OCI-LY3 (cell line): ENCODE results near the gene SAFB2.

ENCODE experiments used
- H2AFZ ChIP-seq: fragments of 200-600, 300-600 bp; shearing (Covaris generic); 2 replicates; pipeline ENCODE4 v1.6.0; 2014; ENCODE audit warnings: antibody characterized with exemption, low read depth, low read length
- H3K27ac ChIP-seq: fragments of 200-600, 300-600 bp; sonication (generic); 2 replicates; pipeline ENCODE4 v1.5.1; 2014; ENCODE audit warnings: mild to moderate bottlenecking, low read length, moderate library complexity, mixed read lengths
- H3K27me3 ChIP-seq: fragments of 200-600, 300-600 bp; sonication (generic); 2 replicates; pipeline ENCODE4 v1.6.1; 2014; ENCODE audit warnings: low read depth, low read length, mixed read lengths
- H3K36me3 ChIP-seq: fragments of 200-600, 300-600 bp; sonication (generic); replicated peaks from 2 replicates; pipeline ENCODE3; 2014; ENCODE audit warnings: low read depth, low read length, mixed read lengths
- H3K4me1 ChIP-seq: fragments of 300-600, 200-600 bp; sonication (generic); 2 replicates; pipeline ENCODE4 v1.6.1; 2014; ENCODE audit warnings: low read length, mixed read lengths
- H3K4me2 ChIP-seq: fragments of 200-600, 300-600 bp; sonication (generic); 2 replicates; pipeline ENCODE4 v1.6.1; 2014; ENCODE audit warnings: low read length, mixed read lengths
- H3K4me3 ChIP-seq: fragments of 300-600, 200-600 bp; sonication (generic); 2 replicates; pipeline ENCODE4 v1.5.1; 2014; ENCODE audit warnings: antibody characterized with exemption, mild to moderate bottlenecking, low read length, moderate library complexity
- H3K79me2 ChIP-seq: fragments of 300-600, 200-600 bp; shearing (Covaris generic); 2 replicates; pipeline ENCODE4 v1.6.1; 2014; ENCODE audit warnings: mild to moderate bottlenecking, low read length, mixed read lengths
- H3K9ac ChIP-seq: fragments of 300-600, 200-600 bp; shearing (Covaris generic); 2 replicates; pipeline ENCODE4 v1.6.0; 2014; ENCODE audit warnings: mild to moderate bottlenecking, low read length, moderate library complexity
- H3K9me3 ChIP-seq: fragments of 200-600, 300-600 bp; shearing (Covaris generic); 2 replicates; pipeline ENCODE4 v1.6.1; 2014; ENCODE audit warnings: low read length, mixed read lengths; ENCODE audit not compliant: insufficient read depth
- H4K20me1 ChIP-seq: fragments of 200-600, 300-600 bp; sonication (generic); 2 replicates; pipeline ENCODE4 v1.6.1; 2016; ENCODE audit warnings: low read length, mixed read lengths; ENCODE audit not compliant: insufficient read depth
- EZH2phosphoT487 ChIP-seq: fragments of 200-600 bp; shearing (Covaris generic); IDR thresholded peaks from 2 replicates; pipeline ENCODE4 v1.6.1; 2018; ENCODE audit warnings: antibody characterized with exemption, mixed run types, low read depth
- TF ChIP-seq, protein P1 (sequence below): fragments of 200-600, 300-600 bp; sonication (generic); IDR thresholded peaks from 2 replicates; pipeline ENCODE4 v1.5.1; 2014; ENCODE audit warnings: antibody characterized with exemption, low read length, low read depth

SAFB2 gene

DNA sequence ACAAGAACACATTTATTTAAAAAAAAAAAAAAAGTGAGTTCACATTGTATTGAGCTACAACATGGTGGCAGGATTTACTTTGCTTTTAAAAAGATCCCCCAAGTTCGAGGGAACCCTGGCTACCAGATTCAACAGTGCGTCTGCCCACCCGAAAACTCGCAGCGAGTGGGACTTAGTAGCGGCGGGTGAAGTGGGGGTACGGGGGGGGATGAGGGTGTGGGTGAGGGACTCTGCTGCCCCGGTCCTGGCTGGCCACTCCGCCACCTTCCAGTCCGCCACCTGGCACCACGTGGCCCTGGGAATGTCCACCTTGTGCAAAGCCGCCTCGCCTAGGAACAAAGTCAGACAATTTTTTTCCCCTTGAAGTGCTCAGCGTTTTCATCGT lies 35.5 kb downstream of the SAFB2 start:
- Histone ChIP-seq H3K9ac (no peak overlapping the region), H4K20me1 (peaks cover 12% of the 10 kb centered on the region; the same call in 1 of the 2 replicates)

DNA sequence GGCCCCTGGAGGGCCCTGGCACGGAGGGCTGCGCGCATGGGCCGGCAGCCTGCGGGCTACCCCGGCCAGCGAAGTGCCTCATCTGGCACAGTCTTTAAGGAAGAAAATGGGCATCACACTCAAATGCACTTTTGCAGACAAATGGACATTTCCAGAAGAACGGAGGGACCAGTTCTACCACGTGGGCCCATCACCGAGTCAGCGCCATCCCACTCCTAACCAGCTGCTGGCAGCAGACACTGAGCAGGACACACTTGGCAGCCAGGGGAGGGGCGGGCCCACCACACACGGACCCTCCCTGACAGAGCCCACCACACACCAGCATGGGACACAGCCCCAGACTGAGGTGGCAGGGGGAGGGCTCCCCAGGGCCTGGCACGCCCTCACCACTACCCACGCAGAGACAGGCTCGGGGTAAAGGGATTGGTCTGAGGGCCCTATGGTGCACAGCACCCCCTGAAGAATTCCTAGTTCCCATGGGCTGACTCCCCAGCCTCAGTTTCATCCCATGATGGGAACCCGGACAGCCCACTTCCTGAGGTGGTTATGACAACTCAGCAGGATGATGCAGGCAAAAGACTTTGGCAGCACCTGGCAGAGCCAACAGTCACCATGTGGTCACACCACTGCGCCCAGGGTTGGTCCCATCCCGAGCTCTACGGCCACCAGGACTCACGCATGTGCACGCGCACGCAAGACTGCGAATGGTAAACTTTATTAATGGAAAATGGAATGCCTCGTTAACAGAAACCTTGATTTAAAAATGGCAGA lies 36.1 kb downstream of the SAFB2 start:
- H3K9ac ChIP-seq, result no peak overlapping the region
- H3K27me3 ChIP-seq, result no peaks in the 10 kb centered on the region
- H3K79me2 ChIP-seq, result no peaks in the 10 kb centered on the region
- peaks cover 12% of the 10 kb centered on the region; the same call in 1 of the 2 replicates for H4K20me1 ChIP-seq
- H3K4me2 ChIP-seq, result no peak overlapping the region
- H3K9me3 ChIP-seq, result no peaks in the 10 kb centered on the region
- peaks cover 50% of the 10 kb centered on the region for H3K36me3 ChIP-seq
- TF ChIP-seq, protein P1, sequence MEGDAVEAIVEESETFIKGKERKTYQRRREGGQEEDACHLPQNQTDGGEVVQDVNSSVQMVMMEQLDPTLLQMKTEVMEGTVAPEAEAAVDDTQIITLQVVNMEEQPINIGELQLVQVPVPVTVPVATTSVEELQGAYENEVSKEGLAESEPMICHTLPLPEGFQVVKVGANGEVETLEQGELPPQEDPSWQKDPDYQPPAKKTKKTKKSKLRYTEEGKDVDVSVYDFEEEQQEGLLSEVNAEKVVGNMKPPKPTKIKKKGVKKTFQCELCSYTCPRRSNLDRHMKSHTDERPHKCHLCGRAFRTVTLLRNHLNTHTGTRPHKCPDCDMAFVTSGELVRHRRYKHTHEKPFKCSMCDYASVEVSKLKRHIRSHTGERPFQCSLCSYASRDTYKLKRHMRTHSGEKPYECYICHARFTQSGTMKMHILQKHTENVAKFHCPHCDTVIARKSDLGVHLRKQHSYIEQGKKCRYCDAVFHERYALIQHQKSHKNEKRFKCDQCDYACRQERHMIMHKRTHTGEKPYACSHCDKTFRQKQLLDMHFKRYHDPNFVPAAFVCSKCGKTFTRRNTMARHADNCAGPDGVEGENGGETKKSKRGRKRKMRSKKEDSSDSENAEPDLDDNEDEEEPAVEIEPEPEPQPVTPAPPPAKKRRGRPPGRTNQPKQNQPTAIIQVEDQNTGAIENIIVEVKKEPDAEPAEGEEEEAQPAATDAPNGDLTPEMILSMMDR, result no peak
- no peak for TF ChIP-seq EZH2phosphoT487
- no peaks in the 10 kb centered on the region for H3K4me1 ChIP-seq
- no peak overlapping the region for H2AFZ ChIP-seq
- no peak overlapping the region for H3K4me3 ChIP-seq
- H3K27ac ChIP-seq, result no peak overlapping the region

More for the DNA sequence above, 35.5 kb downstream of the SAFB2 start:
- Histone ChIP-seq H3K9me3 (no peaks in the 10 kb centered on the region), H3K79me2 (no peaks in the 10 kb centered on the region), H3K27me3 (no peaks in the 10 kb centered on the region), H3K27ac (no peak overlapping the region), H3K4me1 (no peaks in the 10 kb centered on the region), H3K4me2 (no peak overlapping the region), H2AFZ (no peak overlapping the region), H3K4me3 (no peak overlapping the region), H3K36me3 (peaks cover 56% of the 10 kb centered on the region)
- TF ChIP-seq, protein P1, result no peak
- TF ChIP-seq EZH2phosphoT487, result no peak

DNA sequence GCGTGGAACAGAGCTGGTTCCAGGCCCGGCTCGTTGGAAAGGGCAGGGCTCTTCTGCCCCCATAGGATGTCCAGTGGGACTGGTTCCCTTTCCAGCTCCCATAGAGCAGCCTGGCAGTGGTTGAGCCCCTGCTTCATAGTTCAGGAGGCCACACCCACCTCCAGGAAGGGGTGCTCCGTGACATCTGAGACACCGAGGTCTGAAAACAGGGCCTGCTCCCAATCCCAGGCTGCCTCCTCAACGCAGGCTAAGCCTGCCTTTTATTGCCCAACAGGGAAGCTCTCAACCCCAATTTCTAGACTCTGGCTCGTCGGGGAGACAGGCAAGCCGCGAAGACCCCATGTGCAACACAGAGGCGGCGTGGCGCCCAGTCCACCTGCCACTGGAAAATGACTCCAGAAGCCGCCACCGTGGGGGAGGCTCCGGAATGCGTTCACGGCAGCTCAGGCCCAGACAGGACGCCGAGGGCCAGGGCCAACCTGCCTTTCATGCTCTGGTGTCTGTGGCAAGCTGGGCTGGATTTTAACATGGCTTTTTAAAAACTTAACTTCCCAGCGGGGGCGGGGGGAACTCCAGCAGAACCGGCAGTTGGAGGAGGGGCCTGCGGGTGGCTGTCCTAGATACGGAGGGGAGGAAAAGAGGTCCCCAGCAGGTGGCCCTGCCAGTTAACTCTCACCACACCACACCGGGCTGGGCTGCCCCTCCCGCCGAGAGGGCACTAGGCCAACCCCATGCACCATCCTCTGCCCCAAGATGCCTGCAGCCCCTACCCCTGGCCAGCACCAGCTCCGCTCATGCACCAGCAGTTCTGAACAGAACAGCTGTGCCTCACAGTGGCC lies 36.9 kb downstream of the SAFB2 start:
- Histone ChIP-seq H3K4me2 (no peak overlapping the region), H3K79me2 (no peaks in the 10 kb centered on the region), H3K9me3 (no peaks in the 10 kb centered on the region), H2AFZ (no peak overlapping the region), H3K4me3 (no peak overlapping the region), H4K20me1 (peaks cover 12% of the 10 kb centered on the region; the same call in 1 of the 2 replicates), H3K36me3 (peaks cover 45% of the 10 kb centered on the region), H3K27ac (no peak overlapping the region), H3K9ac (no peak overlapping the region), H3K27me3 (no peaks in the 10 kb centered on the region), H3K4me1 (no peaks in the 10 kb centered on the region)
- no peak for TF ChIP-seq EZH2phosphoT487
- TF ChIP-seq, protein P1, result no peak

DNA sequence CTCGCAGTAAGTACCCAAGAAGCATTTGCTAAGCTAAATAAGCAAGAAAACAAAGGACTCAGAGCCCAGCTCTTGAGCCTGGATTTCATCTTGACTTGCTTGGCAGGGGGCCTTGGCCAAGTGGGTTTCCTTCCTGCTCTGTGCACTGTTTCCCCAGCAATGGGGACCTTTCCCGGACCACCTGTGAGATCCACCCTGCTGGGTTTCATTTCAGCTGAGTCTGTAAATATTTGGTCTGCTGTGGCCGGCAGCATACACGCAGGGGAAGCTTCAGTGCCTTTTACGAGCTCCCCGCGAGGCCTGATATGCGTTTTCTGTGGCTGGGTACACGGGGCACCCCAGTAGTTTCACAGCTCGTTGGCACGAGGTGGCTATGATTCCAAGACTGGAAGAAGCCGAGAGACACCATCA lies 42.4 kb downstream of the SAFB2 start:
- H3K27ac ChIP-seq, result no peak overlapping the region
- H3K9ac ChIP-seq, result no peak overlapping the region

More for the DNA sequence above, 42.4 kb downstream of the SAFB2 start:
- Histone ChIP-seq H3K4me1 (no peaks in the 10 kb centered on the region), H3K79me2 (no peaks in the 10 kb centered on the region), H4K20me1 (peaks cover 7% of the 10 kb centered on the region; the same call in 1 of the 2 replicates), H2AFZ (no peak overlapping the region), H3K36me3 (peaks cover 4% of the 10 kb centered on the region), H3K4me3 (no peak overlapping the region), H3K4me2 (no peak overlapping the region), H3K9me3 (no peaks in the 10 kb centered on the region), H3K27me3 (no peaks in the 10 kb centered on the region)
- no peak for TF ChIP-seq EZH2phosphoT487
- TF ChIP-seq, protein P1, result no peak
